SK-MEL-5 (cell line): ENCODE measurements around the gene FGF14. TPM values are rescaled to one million over a fixed set of nuclear protein-coding genes. Genes with fewer than 3 reads are reported as not detected.
"Not testable (repeated sequence)": the region's sequence is repeated elsewhere in the genome, so short reads cannot be mapped to it uniquely, and the experiment has no call there.

ENCODE experiments used
- DNase-seq: peaks from one replicate; pipeline ENCODE4 v3.0.0-alpha.2; 2016; ENCODE audit warnings: low read depth, low spot score
- in situ Hi-C: cut with HindIII; loops from 2 replicates; pipeline ENCODE4 v1.10.0; 2016; ENCODE audit warnings: low sequenced_read_pairs, high pct_unique_total_duplicates, low pct_unique_long_range_greater_than_20kb
- total RNA-seq: library from RNA; depleted of rRNA; stranded (reverse); fragments of >200 nt; shearing (Covaris generic); gene quantifications from 2 replicates; pipeline ENCODE4 v1.2.3, GENCODE V29; 2014

Gene FGF14
- total RNA-seq, 1 experiment from 2014 or later: 17.9 TPM

- no peak for DNase-seq
- in situ Hi-C loops: no loop called here
These were observed 555.1 kb downstream of the FGF14 start for GRCh38 chr13:101846701-101847100.

GRCh38 chr13:101846249-101846648 is 555.6 kb downstream of the FGF14 start:
- in situ Hi-C loops: no loop called here
- no peak for DNase-seq

- DNase-seq: peak; percentile 76
- in situ Hi-C loops: no loop called here
These were observed 556.4 kb downstream of the FGF14 start for GRCh38 chr13:101845245-101846020.

- in situ Hi-C loops: no loop called here
- DNase-seq: no peak
These were observed 560.1 kb downstream of the FGF14 start for GRCh38 chr13:101841698-101842097.

GRCh38 chr13:101838323-101838722 is 563.5 kb downstream of the FGF14 start:
- DNase-seq: no peak
- in situ Hi-C loops: no loop called here

- in situ Hi-C loops, DNase-seq: not testable (repeated sequence)
These were observed 564.1 kb downstream of the FGF14 start for GRCh38 chr13:101837778-101838177.

- no peak for DNase-seq
- in situ Hi-C loops: no loop called here
These were observed 564.6 kb downstream of the FGF14 start for GRCh38 chr13:101837288-101837687.

- no peak for DNase-seq
- in situ Hi-C loops: no loop called here
These were observed 565.9 kb downstream of the FGF14 start for GRCh38 chr13:101835920-101836319.

GRCh38 chr13:101833671-101834070 is 568.2 kb downstream of the FGF14 start:
- no peak for DNase-seq
- in situ Hi-C loops: no loop called here

GRCh38 chr13:101830035-101830434 is 571.8 kb downstream of the FGF14 start:
- in situ Hi-C loops: no loop called here
- no peak for DNase-seq

- in situ Hi-C loops: no loop called here
- no peak for DNase-seq
These were observed 572.4 kb downstream of the FGF14 start for GRCh38 chr13:101829484-101829883.

GRCh38 chr13:101828119-101828518 is 573.7 kb downstream of the FGF14 start:
- no peak for DNase-seq
- in situ Hi-C loops: no loop called here

GRCh38 chr13:101817898-101818297 is 584.0 kb downstream of the FGF14 start:
- no peak for DNase-seq
- in situ Hi-C loops: no loop called here

GRCh38 chr13:101811881-101812280 is 590.0 kb downstream of the FGF14 start:
- DNase-seq: no peak
- in situ Hi-C loops: no loop called here

GRCh38 chr13:101811284-101811839 is 590.5 kb downstream of the FGF14 start:
- peak; percentile 32 for DNase-seq
- in situ Hi-C loops: no loop called here

GRCh38 chr13:101799196-101799595 is 602.7 kb downstream of the FGF14 start:
- DNase-seq: no peak
- in situ Hi-C loops: no loop called here

- in situ Hi-C loops: no loop called here
- DNase-seq: no peak
These were observed 603.4 kb downstream of the FGF14 start for GRCh38 chr13:101798437-101798836.

- in situ Hi-C loops: no loop called here
- no peak for DNase-seq
These were observed 606.4 kb downstream of the FGF14 start for GRCh38 chr13:101795460-101795859.

- in situ Hi-C loops: no loop called here
These were observed 606.8 kb downstream of the FGF14 start for GRCh38 chr13:101795025-101795424.

More at GRCh38 chr13:101795025-101795424, 606.8 kb downstream of the FGF14 start:
- no peak for DNase-seq
